OCI-LY7 (cell line): ENCODE measurements around the gene MRC2. TPM values are rescaled to one million over a fixed set of nuclear protein-coding genes. Genes with fewer than 3 reads are reported as not detected.

Source experiments
- BruUV-seq: library from RNA; stranded (reverse); fragments of 400-500 nt; replicated peaks from 2 replicates; lab custom pipeline; 2021; lab: Mats Ljungman, UMichigan
- CTCF ChIA-PET: fragments of 300-600 bp; sonication (Branson Sonifier 250); formaldehyde crosslinking; loops from one replicate; lab custom pipeline; 2022; ENCODE audit warnings: antibody characterized with exemption; ENCODE audit not compliant: unreplicated experiment; lab: Charles Lee
- POLR2A ChIA-PET: fragments of 300-600 bp; sonication (Branson Sonifier 250); formaldehyde crosslinking; loops from one replicate; lab custom pipeline; 2022; ENCODE audit warnings: antibody characterized with exemption; lab: Charles Lee
- DNase-seq: peaks from one replicate; pipeline ENCODE4 v3.0.0-alpha.2; 2015; ENCODE audit warnings: low spot score
- H2AFZ ChIP-seq: fragments of 200-600 bp; sonication (generic), shearing (Covaris generic); 2 replicates; pipeline ENCODE4 v1.6.1; 2014; ENCODE audit warnings: mild to moderate bottlenecking, antibody characterized with exemption, low read length, moderate library complexity
- H3K27ac ChIP-seq: fragments of 200-600 bp; sonication (generic); 2 replicates; pipeline ENCODE4 v1.5.1; 2014; ENCODE audit warnings: mixed run types, low read depth, mild to moderate bottlenecking, moderate library complexity, low read length, inconsistent platforms; ENCODE audit not compliant: poor library complexity, severe bottlenecking
- H3K36me3 ChIP-seq: fragments of 200-600 bp; sonication (generic); 2 replicates; pipeline ENCODE4 v1.6.1; 2014; ENCODE audit warnings: mild to moderate bottlenecking, antibody characterized with exemption, low read length, moderate library complexity, mixed read lengths; ENCODE audit not compliant: insufficient read depth
- H3K4me1 ChIP-seq: fragments of 200-600 bp; sonication (generic); 2 replicates; pipeline ENCODE4 v1.5.1; 2014; ENCODE audit warnings: mild to moderate bottlenecking, low read length; ENCODE audit not compliant: insufficient read depth, poor library complexity, severe bottlenecking
- H3K4me2 ChIP-seq: fragments of 200-600 bp; sonication (generic); 2 replicates; pipeline ENCODE4 v1.6.1; 2014; ENCODE audit warnings: mild to moderate bottlenecking, low read length
- H3K4me3 ChIP-seq: fragments of 200-600 bp; sonication (generic); 2 replicates; pipeline ENCODE4 v1.5.1; 2014; ENCODE audit warnings: mild to moderate bottlenecking, low read depth, low read length; ENCODE audit not compliant: poor library complexity, severe bottlenecking
- H3K79me2 ChIP-seq: fragments of 200-600 bp; sonication (generic); 2 replicates; pipeline ENCODE4 v1.6.1; 2016; ENCODE audit warnings: low read depth, mild to moderate bottlenecking, low read length, moderate library complexity, mixed read lengths; ENCODE audit not compliant: insufficient read depth
- H3K9me2 ChIP-seq: fragments of 200-600 bp; sonication (generic); 2 replicates; pipeline ENCODE4 v1.6.1; 2016; ENCODE audit warnings: mild to moderate bottlenecking, low read length, mixed read lengths; ENCODE audit not compliant: insufficient read depth
- H3K9me3 ChIP-seq: fragments of 200-600 bp; sonication (generic); 2 replicates; pipeline ENCODE4 v1.6.1; 2014; ENCODE audit warnings: mild to moderate bottlenecking, mixed run types, low read length, mixed read lengths
- H4K20me1 ChIP-seq: fragments of 200-600 bp; sonication (generic); 2 replicates; pipeline ENCODE4 v1.6.1; 2014; ENCODE audit warnings: mild to moderate bottlenecking, antibody characterized with exemption, low read length, moderate library complexity, mixed read lengths; ENCODE audit not compliant: insufficient read depth
- CTCF ChIP-seq: fragments of 200-600 bp; sonication (generic); conservative IDR thresholded peaks from 2 replicates; pipeline ENCODE4 v1.5.1; 2014; ENCODE audit warnings: mild to moderate bottlenecking, antibody characterized with exemption, low read length, moderate library complexity, mixed read lengths
- EZH2phosphoT487 ChIP-seq: fragments of 200-600 bp; sonication (generic); IDR thresholded peaks from 2 replicates; pipeline ENCODE4 v1.6.1; 2018; ENCODE audit warnings: low read depth, borderline replicate concordance, mild to moderate bottlenecking, mixed run types, antibody characterized with exemption, low read length, moderate library complexity, mixed read lengths
- intact Hi-C: fragments of 100-400 bp; cut with micrococcal nuclease; formaldehyde crosslinking; loops from one replicate; pipeline ENCODE4 v1.10.0; 2022; ENCODE audit not compliant: unreplicated experiment
- total RNA-seq, 2 experiments: library from RNA; depleted of rRNA in 1 of 2; stranded (reverse); fragments of >200 nt in 1 of 2; shearing (Covaris generic) in 1 of 2; gene quantifications; 2 replicates each; pipeline ENCODE4 v1.2.3, GENCODE V29; 2014 to 2022

The MRC2 gene
- total RNA-seq, 2 experiments from 2014 or later, result 0.19 to 0.27 TPM

- H3K9me3 ChIP-seq, result no peaks in the 10 kb centered on the region
- H3K4me3 ChIP-seq, result no peak overlapping the region
- H3K79me2 ChIP-seq, result no peaks in the 10 kb centered on the region
- no peak for DNase-seq
- H3K9me2 ChIP-seq, result no peaks in the 10 kb centered on the region
- ChIA-PET CTCF (no interaction called here), POLR2A (no interaction called here)
- intact Hi-C loops, result no loop called here
- no peak overlapping the region for H3K27ac ChIP-seq
- H2AFZ ChIP-seq, result no peak overlapping the region
- no peaks in the 10 kb centered on the region for H4K20me1 ChIP-seq
- H3K36me3 ChIP-seq, result no peaks in the 10 kb centered on the region
- H3K4me2 ChIP-seq, result no peak overlapping the region
- no peaks in the 10 kb centered on the region for H3K4me1 ChIP-seq
- TF ChIP-seq CTCF (no peak), EZH2phosphoT487 (no peak)
- BruUV-seq, result no TSS peak
These were observed 39.5 kb downstream of the MRC2 start for GRCh38 chr17:62666801-62667591.

GRCh38 chr17:62668091-62668804 lies 40.8 kb downstream of the MRC2 start:
- CTCF ChIA-PET, result no interaction called here
- no peaks in the 10 kb centered on the region for H3K79me2 ChIP-seq
- no peak overlapping the region for H3K4me3 ChIP-seq
- H3K9me2 ChIP-seq, result no peaks in the 10 kb centered on the region
- no peaks in the 10 kb centered on the region for H3K36me3 ChIP-seq
- H2AFZ ChIP-seq, result no peak overlapping the region
- DNase-seq, result no peak
- H3K4me2 ChIP-seq, result no peak overlapping the region
- BruUV-seq, result no TSS peak
- no peaks in the 10 kb centered on the region for H4K20me1 ChIP-seq
- intact Hi-C loops, result no loop called here
- H3K4me1 ChIP-seq, result no peaks in the 10 kb centered on the region
- H3K27ac ChIP-seq, result no peak overlapping the region
- POLR2A ChIA-PET, result no interaction called here
- no peak for TF ChIP-seq CTCF
- H3K9me3 ChIP-seq, result no peaks in the 10 kb centered on the region
